Measurements from ENCODE around the gene CACNA2D2. TPM values are rescaled to one million over a fixed set of nuclear protein-coding genes. Genes with fewer than 3 reads are reported as not detected.

The CACNA2D2 gene
- total RNA-seq, 1 experiment from 2014 or later, result 27.7 TPM

- no peak overlapping the region for H2BK120ac ChIP-seq (ENCODE audit: low read depth, low read length, poor library complexity, severe bottlenecking)
- WGBS (ENCODE audit: extremely low coverage, insufficient read length, low lambda C conversion rate), result no CpG with 5 or more reads among the region's 9 CpGs
- no peaks in the 10 kb centered on the region for H3K4me1 ChIP-seq (ENCODE audit: insufficient read depth, low read length)
- Mint-ChIP-seq H3K9me3 (no peaks in the 10 kb centered on the region; a peak in 1 of 5 replicates), H3K27ac (peak overlapping the region in 1 of 3 experiments; percentile 2; a peak in 1 of 7 replicates), H3K36me3 (ENCODE audit: insufficient read depth in 1 of 3, low read depth in 3 of 3) (no peaks in the 10 kb centered on the region), H3K4me1 (peaks cover 42 to 50% of the 10 kb centered on the region in 2 experiments), H3K4me3 (no peak overlapping the region; a peak in 2 of 5 replicates), H3K27me3 (ENCODE audit: low read depth) (peaks cover 28% of the 10 kb centered on the region)
- no peak overlapping the region for H2BK20ac ChIP-seq (ENCODE audit: low read depth, low read length, poor library complexity, severe bottlenecking)
- no peak overlapping the region for H4K8ac ChIP-seq (replicated peaks; ENCODE audit: insufficient read length, low read depth, low read length)
- no peak overlapping the region for H3K4ac ChIP-seq (ENCODE audit: low read depth, low read length)
- no peak overlapping the region for H3K9ac ChIP-seq (ENCODE audit: extremely low read depth, insufficient read length, low read length)
- H3K79me2 ChIP-seq (ENCODE audit: insufficient read depth, low read length), result no peaks in the 10 kb centered on the region
- no peak overlapping the region for H3K56ac ChIP-seq (ENCODE audit: insufficient read length, low read depth, low read length)
- H3K27me3 ChIP-seq (ENCODE audit: insufficient read depth, low read length), result peaks cover 3% of the 10 kb centered on the region; the same call in 1 of the 2 replicates
- no peak overlapping the region for H3K27ac ChIP-seq (ENCODE audit: insufficient read length, low read depth, low read length)
- no peak overlapping the region for H3K14ac ChIP-seq (ENCODE audit: insufficient read depth, low read length)
- H3K79me1 ChIP-seq (ENCODE audit: insufficient read depth, low read depth, low read length, poor library complexity, severe bottlenecking), result no peaks in the 10 kb centered on the region
- DNase-seq, result no peak
- no peak overlapping the region for H3K23ac ChIP-seq (ENCODE audit: insufficient read length, low read depth, low read length)
- no peak overlapping the region for H2AFZ ChIP-seq (ENCODE audit: low read length)
- no peak overlapping the region for H2BK12ac ChIP-seq (ENCODE audit: insufficient read length, low read depth, low read length)
- no peak overlapping the region for H3T11ph ChIP-seq (ENCODE audit: low read length)
- H4K5ac ChIP-seq (ENCODE audit: insufficient read length, low read depth, low read length), result no peak overlapping the region
- no peak overlapping the region for H3K4me2 ChIP-seq (ENCODE audit: insufficient read depth, insufficient read length, low read length)
- no peaks in the 10 kb centered on the region for H3K23me2 ChIP-seq (ENCODE audit: insufficient read length, low read depth, low read length, poor library complexity, severe bottlenecking)
- no peaks in the 10 kb centered on the region for H4K20me1 ChIP-seq (ENCODE audit: control insufficient read depth, insufficient read depth, insufficient read length)
- no peak overlapping the region for H2BK15ac ChIP-seq (ENCODE audit: low read depth, low read length)
- H4K91ac ChIP-seq (ENCODE audit: insufficient read length, low read depth, low read length), result no peak overlapping the region
- no peak overlapping the region for H3K18ac ChIP-seq (ENCODE audit: insufficient read length, low read depth, low read length)
- H3K9me3 ChIP-seq (ENCODE audit: control insufficient read depth, low read depth, low read length), result no peaks in the 10 kb centered on the region
- no peak for TF ChIP-seq CTCF (conservative IDR thresholded peaks at IDR 0.05)
- no peak overlapping the region for H2AK5ac ChIP-seq (ENCODE audit: insufficient read length, low read length)
- H2BK5ac ChIP-seq (ENCODE audit: insufficient read length, low read length), result no peak overlapping the region
Measured at GRCh38 chr3:50532062-50532705, 28.8 kb upstream of the CACNA2D2 start.
